Measurements from ENCODE around the gene PDXK. TPM values are rescaled to one million over a fixed set of nuclear protein-coding genes. Genes with fewer than 3 reads are reported as not detected.

The PDXK gene
- total and polyA plus RNA-seq, 3 donors from 2014 or later, result 277 to 871 (median 327) TPM

DNA sequence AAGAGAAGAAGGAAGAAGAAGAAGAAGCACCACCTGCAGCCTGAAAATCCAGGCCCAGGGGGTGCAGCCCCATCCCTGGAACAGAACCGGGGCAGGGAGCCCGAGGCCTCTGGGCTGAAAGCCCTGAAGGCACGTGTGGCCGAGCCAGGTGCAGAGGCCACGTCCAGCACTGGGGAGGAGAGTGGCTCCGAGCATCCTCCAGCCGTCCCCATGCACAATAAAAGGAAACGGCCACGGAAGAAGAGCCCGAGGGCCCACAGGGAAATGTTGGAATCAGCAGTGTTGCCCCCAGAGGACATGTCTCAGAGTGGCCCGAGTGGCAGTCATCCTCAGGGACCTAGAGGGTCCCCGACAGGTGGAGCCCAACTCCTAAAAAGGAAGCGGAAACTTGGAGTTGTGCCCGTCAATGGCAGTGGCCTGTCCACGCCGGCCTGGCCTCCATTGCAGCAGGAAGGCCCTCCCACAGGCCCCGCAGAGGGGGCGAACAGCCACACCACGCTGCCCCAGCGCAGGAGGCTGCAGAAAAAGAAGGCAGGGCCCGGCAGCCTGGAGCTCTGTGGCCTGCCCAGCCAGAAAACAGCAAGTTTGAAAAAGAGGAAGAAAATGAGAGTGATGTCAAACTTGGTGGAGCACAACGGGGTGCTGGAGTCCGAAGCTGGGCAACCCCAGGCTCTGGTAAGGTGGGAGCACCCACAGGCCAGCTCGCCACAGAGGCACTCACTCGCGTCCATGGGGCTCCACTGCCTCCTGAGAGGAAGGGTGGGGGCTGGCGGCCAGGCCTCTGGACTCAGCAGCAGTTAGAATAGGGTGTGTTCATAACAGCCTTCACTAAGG lies 31.1 kb upstream of the PDXK start:
- intact Hi-C loops (cut with DNase I; ENCODE audit: low total_unique reads), result no loop called here
- no peak for TF ChIP-seq CTCF (IDR thresholded peaks at IDR 0.05)
- no peak for TF ChIP-seq POLR2A (IDR thresholded peaks at IDR 0.05)
- no peaks in the 10 kb centered on the region for H3K4me1 ChIP-seq
- 84 to 86% methylated on average over 27 of the region's 27 CpGs for WGBS, 2 donors
- H3K9me3 ChIP-seq, result no peaks in the 10 kb centered on the region
- no peak for DNase-seq
- H3K27me3 ChIP-seq, result no peaks in the 10 kb centered on the region
- no peak overlapping the region for H3K4me3 ChIP-seq
- no peak overlapping the region for H3K27ac ChIP-seq
- H3K36me3 ChIP-seq (ENCODE audit: low read depth, missing control alignments), result no peaks in the 10 kb centered on the region

GRCh38 chr21:43688906-43689305 lies 30.0 kb upstream of the PDXK start:
- Histone ChIP-seq H3K27me3 (no peaks in the 10 kb centered on the region), H3K4me3 (no peak overlapping the region), H3K4me1 (no peaks in the 10 kb centered on the region), H3K36me3 (ENCODE audit: low read depth, missing control alignments) (no peaks in the 10 kb centered on the region), H3K9me3 (no peaks in the 10 kb centered on the region), H3K27ac (no peak overlapping the region)
- DNase-seq, result no peak
- TF ChIP-seq POLR2A (IDR thresholded peaks at IDR 0.05) (no peak), CTCF (IDR thresholded peaks at IDR 0.05) (no peak)
- 90 to 94% methylated on average over 12 of the region's 12 CpGs for WGBS, 2 donors
- intact Hi-C loops (cut with DNase I; ENCODE audit: low total_unique reads), result no loop called here

- no peaks in the 10 kb centered on the region for H3K4me1 ChIP-seq
- WGBS, 2 donors, result 88 to 93% methylated on average over 21 to 32 of the region's 32 CpGs
- no peaks in the 10 kb centered on the region for H3K36me3 ChIP-seq (ENCODE audit: low read depth, missing control alignments)
- DNase-seq, result no peak
- intact Hi-C loops (cut with DNase I; ENCODE audit: low total_unique reads), result no loop called here
- no peaks in the 10 kb centered on the region for H3K9me3 ChIP-seq
- no peak overlapping the region for H3K27ac ChIP-seq
- H3K4me3 ChIP-seq, result no peak overlapping the region
- H3K27me3 ChIP-seq, result no peaks in the 10 kb centered on the region
- TF ChIP-seq POLR2A (IDR thresholded peaks at IDR 0.05) (no peak), CTCF (IDR thresholded peaks at IDR 0.05) (no peak)
These were observed 29.2 kb upstream of the PDXK start for GRCh38 chr21:43689556-43690337.

GRCh38 chr21:43690346-43690745 lies 28.6 kb upstream of the PDXK start:
- no peak overlapping the region for H3K27ac ChIP-seq
- no peaks in the 10 kb centered on the region for H3K27me3 ChIP-seq
- no peaks in the 10 kb centered on the region for H3K4me1 ChIP-seq
- no peak overlapping the region for H3K4me3 ChIP-seq
- no peak for DNase-seq
- no peaks in the 10 kb centered on the region for H3K36me3 ChIP-seq (ENCODE audit: low read depth, missing control alignments)
- TF ChIP-seq CTCF (IDR thresholded peaks at IDR 0.05) (no peak), POLR2A (IDR thresholded peaks at IDR 0.05) (no peak)
- intact Hi-C loops (cut with DNase I; ENCODE audit: low total_unique reads), result no loop called here
- 90 to 93% methylated on average over 7 of the region's 7 CpGs for WGBS, 2 donors
- no peaks in the 10 kb centered on the region for H3K9me3 ChIP-seq

All from testis (tissue), 3 donors.